Activated CD4-positive, alpha-beta T cell treated with anti-CD3 and anti-CD28 coated beads, Interleukin-2, amount 50 U/mL, for 48 hours (primary cell): Measurements from ENCODE around the gene NHSL2.

Experiments used
- DNase-seq, 2 experiments: peaks; one replicate each; pipeline ENCODE4 v3.0.0-alpha.2; 2020

Gene NHSL2

GRCh38 chrX:71992711-71993110 is 82.1 kb downstream of the NHSL2 start:
- peak; percentile 7 to 10 for DNase-seq

DNA sequence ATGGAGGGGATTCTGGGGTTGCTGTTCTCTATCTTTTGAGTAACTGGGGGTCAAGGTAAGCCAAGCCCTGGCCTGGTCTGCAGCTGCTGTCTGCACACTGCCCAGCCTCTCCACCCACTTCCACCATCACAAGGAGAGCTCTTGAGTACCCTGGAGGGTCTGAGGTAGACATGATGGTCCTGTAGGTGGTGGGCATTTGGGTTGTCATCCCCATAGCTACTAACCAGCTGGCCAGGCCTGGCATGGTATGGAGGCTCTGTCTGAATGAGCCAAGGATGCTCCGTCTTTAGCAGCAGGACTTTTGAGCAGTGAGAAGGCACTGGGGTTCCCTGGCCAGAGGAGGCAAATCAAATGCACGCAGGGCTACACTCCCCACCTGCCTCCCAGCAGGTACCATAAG is 82.7 kb downstream of the NHSL2 start:
- no peak for DNase-seq

GRCh38 chrX:71994601-71995000 is 84.0 kb downstream of the NHSL2 start:
- DNase-seq: no peak

DNA sequence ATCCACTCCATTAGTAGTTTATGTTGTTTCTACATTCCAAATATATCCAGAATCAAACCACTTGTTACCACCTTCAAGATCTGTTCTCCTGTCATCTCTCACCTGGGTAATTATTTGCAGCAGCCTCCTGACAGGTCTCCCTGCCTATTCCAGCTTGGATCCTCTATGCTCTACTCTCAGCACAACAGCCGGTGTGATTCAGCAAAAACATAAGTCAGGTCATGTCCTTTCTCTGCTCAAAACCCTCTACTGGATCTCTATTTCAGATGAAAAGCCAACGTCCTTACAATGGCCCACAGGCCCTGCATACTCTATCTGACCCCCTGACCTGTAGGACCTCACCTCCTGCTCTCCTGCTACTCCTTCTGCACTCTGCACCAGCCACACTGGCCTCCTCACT is 84.5 kb downstream of the NHSL2 start:
- no peak for DNase-seq

DNA sequence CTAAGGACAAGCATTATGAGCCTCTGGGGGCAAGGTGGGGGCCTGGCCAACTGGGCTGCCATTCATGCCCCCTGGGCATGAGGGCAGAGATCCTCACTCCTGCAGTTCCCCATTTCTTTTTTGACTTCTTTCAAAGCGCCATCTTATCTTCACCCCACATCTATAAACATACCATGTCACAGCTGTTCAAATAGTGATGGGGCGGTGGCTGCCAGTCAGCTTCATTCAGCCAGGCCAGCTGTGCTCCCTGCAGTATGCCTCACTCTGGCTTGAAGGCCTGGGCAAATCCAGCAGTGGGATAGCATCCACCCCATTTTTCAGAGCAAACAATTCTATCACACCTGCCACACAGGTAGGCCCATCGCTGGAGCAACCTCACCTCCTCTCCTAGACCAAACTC is 85.5 kb downstream of the NHSL2 start:
- no peak for DNase-seq

GRCh38 chrX:71996826-71997225 is 86.2 kb downstream of the NHSL2 start:
- DNase-seq: no peak

DNA sequence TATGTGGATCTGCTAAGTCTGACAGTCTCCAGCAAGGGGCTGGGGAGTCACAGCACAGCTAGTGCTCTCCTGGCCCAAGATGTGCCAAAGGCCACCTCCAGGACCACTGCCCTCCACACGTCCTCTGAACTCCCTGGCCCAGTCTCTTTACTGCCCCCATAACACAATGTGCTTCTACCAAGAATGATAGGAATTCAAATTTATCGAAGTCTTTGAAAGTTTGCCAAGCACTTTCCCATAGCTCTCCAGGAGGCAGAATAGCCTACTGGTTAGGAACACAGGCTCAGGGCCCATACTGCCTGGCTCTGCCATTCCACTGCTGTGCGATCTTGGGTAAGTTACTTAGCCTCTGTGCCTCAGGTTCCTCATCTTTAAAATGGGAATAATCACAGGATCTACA is 86.7 kb downstream of the NHSL2 start:
- DNase-seq: no peak

DNA sequence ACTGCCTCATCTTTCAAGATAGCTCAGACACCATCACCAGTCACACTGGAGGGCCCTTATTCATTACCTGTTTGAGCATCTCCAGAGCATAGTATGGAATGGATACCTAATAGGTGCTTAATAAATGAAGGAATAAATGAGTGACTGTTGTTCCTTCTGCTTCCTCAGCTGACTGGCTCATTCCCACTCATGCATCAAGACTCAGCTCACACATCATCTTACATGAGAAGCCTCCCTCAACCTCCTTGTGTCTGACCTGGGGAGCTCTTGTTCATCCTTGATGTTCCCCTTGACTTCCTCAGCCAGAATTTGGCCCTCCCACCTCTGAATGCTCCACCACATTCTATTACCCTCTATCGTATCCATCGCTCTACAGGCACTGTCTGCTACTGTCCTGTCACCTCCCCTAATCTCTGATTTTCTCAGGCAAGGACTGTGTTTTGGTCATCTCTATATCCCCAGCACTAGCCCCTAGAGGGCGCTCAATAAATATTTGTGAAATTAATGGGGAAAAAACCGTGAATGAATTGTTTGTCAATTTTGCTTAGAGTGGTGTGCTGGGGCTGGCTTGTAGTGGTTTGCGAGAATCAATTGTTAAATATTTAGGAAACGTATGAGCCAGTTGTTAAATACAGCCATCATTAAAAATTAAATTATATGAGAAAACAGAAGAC is 88.3 kb downstream of the NHSL2 start:
- DNase-seq: peak; percentile 30 to 35

DNA sequence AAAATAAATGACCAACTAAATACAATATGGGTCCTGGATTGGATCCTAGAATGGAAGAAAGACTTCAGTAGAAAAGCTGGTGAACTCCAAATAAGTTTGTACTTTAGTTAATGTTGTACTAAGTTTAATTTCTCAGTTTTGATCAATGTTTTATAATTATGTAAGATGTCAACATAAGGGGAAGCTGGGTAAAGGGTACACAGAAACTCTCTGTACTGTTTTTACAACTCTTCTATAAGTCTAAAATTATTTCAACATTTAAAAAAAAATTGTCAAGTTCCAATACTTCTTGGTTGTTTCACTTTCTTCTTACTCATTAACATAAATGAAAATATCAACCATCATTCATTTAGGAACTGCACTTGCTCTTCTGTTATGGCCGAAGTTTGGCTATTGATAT is 88.9 kb downstream of the NHSL2 start:
- DNase-seq: no peak

- no peak for DNase-seq
Measured at GRCh38 chrX:72001471-72001870, 90.8 kb downstream of the NHSL2 start.

- DNase-seq: no peak
Measured at GRCh38 chrX:72001906-72002305, 91.3 kb downstream of the NHSL2 start.

DNA sequence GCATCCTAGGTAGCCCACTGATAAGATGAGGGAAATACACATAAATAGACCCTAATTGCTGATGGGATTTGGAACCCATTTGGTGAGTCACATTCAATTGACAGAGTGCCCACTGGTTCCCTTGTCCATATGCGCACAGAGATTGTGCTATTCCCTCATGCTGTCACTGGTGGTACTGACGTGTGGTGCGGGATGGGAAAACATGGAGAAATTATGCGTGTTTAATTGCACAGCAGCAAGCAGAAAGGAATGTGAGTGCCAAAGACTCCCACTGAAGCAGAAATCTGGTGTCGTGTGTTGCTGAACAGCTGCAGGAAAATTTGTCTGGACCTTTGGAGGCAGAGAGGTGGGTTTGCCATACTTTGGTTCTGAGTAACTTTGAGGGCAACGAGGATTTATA is 92.2 kb downstream of the NHSL2 start:
- DNase-seq: no peak

DNA sequence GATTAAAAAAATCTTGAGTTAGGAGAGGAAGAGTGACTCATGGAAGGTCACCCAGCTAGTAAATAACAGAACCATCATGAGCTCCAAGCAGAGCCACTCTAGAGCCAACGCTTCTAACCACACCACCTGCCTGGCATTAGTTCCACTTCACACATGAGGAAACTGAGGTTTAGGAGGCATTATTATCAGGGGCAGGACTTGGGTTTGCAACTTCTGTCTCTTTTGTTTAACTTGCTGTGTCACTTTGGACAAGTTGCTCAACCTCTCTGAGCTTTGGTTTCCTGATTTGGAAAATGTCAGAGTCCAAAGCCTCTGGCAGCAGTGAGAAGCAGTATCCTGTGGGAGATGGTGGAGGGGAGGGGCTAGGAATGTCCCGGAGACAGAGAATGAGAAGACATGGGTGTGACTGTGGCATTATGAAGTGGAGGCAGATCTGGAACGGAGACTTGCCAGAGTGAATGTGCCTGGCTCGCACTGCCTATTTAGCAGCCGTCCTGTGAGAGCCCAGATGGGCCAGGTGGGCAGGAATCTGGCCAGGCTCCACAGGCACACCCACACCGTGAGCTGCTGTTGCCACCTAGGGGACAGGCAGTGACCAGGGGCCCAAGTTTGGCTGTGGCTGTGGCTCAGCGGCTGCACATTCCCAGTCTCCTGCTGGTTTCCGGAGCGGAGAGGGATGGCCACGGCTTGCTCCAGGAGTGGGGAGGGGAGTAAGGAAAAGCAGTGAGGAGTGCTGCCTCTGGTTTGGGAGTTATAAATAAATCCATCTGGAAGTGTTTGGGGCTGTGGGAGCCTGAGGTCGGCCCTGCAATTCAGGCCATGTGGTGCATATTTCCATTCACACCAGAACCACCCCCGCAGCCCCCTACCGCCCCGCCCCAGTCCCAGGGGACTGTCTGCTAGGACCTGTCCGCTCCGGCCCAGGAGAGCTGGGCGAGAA is 93.4 kb downstream of the NHSL2 start:
- DNase-seq: no peak

DNA sequence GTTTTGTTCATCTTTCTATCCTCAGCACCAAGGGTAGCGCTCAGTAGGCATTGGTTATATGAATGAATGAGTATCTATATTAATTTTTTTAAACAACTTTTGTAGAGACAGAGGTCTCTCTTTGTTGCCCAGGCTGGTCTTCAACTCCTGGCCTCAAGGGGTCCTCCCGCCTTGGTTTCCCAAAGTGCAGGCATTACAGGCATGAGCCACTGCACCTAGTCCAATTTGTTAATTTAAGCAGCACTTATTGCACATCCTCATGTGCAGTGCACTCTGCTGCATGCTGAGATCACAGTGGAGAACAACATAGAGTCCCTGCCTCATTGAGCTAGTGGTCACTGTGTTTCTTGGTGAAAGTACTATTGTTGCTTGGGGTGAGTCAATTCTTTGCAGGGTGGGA is 94.4 kb downstream of the NHSL2 start:
- DNase-seq: no peak

DNA sequence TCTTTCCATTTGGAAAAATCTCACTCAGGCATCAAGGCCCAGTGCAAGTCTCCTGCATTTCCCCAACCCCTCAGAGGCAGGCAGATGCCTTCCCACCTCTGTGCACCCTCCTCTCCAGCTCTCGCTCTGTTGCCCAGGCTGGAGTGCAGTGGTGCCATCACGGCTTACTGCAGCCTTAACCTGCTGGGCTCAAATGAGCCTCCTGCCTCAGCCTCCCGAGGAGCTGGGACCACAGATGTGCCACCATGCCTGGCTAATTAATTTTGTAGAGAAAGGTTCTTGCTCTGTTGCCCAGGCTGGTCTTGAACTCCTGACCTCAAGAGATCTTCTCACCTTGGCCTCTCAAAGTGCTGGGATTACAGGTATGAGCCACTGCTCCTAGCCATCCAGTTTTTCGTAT is 95.8 kb downstream of the NHSL2 start:
- no peak for DNase-seq

GRCh38 chrX:72009731-72010130 is 99.1 kb downstream of the NHSL2 start:
- DNase-seq: no peak

DNA sequence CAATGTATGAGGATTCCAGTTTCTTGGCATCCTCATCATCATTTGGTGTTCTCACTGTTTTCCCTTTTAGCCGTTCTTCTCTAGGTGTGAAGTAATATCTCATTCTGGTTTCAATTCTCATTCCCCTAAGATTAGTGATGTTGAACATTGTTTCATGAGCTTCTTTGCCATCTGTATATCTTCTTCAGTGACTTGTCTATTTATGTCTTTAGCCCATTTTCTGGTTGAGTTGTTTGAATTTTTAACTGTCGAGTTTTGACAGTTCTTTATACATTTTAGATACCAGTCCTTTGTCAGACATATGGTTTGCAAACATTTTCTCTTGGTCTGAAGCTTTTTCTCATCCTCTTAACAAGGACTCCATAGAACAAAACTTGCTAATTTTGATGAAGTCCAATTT is 101.1 kb downstream of the NHSL2 start:
- DNase-seq: no peak

DNA sequence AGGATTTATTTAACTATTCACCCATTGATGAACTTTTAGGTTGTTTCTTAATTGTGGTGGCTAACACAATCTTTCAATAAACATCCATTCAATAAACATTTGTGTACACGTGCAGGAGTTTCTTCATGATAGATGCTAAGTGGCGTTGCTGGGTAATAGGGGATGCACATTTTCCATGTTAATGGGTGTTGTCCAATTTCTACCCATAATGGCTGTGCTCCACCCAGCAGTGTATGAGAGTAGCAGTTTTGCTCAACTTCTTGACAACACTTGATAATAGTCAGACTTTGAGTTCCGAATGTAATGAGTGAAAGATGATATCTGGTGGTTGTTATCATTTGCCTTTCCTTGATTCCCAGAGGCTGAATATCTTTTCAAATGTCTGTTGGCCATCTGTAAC is 104.7 kb downstream of the NHSL2 start:
- DNase-seq: no peak

DNA sequence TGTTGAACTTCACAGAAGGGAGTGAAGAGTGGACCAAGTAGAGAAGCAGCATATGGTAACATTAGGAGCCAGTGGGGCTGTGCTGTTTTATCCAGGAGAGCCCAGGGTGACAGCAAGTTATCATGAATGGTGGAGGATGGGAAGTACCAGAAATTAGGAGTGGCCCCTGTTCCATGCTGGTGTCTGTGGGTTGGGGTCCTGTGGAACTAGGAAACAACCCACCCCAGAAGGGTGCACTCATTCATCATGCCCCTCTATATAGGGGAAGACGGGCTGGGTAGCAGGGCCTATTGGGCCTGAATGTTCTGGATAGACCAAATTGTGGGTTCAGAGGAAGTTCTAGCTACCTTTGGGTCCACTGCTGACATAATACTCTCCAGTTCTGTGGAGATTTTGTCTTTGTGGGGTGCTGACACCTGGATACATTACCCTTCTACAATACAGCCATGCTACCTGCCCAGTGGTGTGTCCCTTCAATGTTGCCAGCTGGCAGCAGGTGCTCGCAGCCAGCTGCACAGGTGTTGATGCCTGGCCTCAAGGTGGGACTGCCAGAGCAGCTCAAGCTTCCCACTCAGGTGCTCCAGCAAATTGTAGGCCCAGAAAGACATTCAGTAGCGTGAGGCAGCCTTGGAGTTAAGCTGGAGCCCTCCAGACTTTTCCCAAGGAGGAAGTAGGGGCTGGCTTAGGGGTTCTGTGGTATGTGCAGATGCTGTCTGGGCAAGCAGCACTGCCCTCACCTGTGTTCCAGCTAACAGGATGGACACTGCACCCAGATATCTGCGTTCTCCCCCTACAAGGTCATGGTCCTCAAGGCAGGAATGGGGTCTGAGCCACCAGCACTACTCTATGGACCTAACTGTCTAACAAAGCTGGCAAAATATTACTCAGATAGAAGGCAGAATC is 106.5 kb downstream of the NHSL2 start:
- no peak for DNase-seq

GRCh38 chrX:72018277-72019112 is 107.8 kb downstream of the NHSL2 start:
- DNase-seq: peak; percentile 75 to 78

- no peak for DNase-seq
Measured at GRCh38 chrX:72019487-72019886, 108.8 kb downstream of the NHSL2 start.

GRCh38 chrX:72020204-72020603 is 109.6 kb downstream of the NHSL2 start:
- DNase-seq: no peak
